K562 (cell line): ENCODE data around the gene TXNRD2. TPM values are rescaled to one million over a fixed set of nuclear protein-coding genes. Genes with fewer than 3 reads are reported as not detected.

Experiments
- HLTF ChIP-seq: fragments of 450-650 bp; IDR thresholded peaks from 2 replicates; pipeline ENCODE4 v1.6.1; 2016
- HMGXB4 ChIP-seq: sonication (generic); formaldehyde crosslinking; IDR thresholded peaks from 2 replicates; pipeline ENCODE4 v1.8.1; 2023; ENCODE audit warnings: mild to moderate bottlenecking, missing genetic modification reagents
- MAFF ChIP-seq: IDR thresholded peaks from 2 replicates; pipeline ENCODE4 v1.6.1; 2012; ENCODE audit warnings: low read length, improper control_type of control experiment
- MBD2 ChIP-seq: sonication (generic); IDR thresholded peaks from 2 replicates; pipeline ENCODE4 v1.6.1; 2016; ENCODE audit warnings: low read depth, borderline replicate concordance
- MTA1 ChIP-seq: fragments of 450-650 bp; IDR thresholded peaks from 2 replicates; pipeline ENCODE4 v1.6.1; 2017; ENCODE audit warnings: borderline replicate concordance
- NFXL1 ChIP-seq: fragments of 450-650 bp; formaldehyde crosslinking; IDR thresholded peaks from 2 replicates; pipeline ENCODE4 v1.4.0; 2021; ENCODE audit warnings: mild to moderate bottlenecking
- PHF8 ChIP-seq: fragments of 200-600 bp; sonication (generic); IDR thresholded peaks from 2 replicates; pipeline ENCODE4 v1.6.1; 2012; ENCODE audit warnings: mixed run types, mild to moderate bottlenecking, inconsistent platforms, low read length, moderate library complexity, borderline replicate concordance
- RBM39 ChIP-seq: fragments of 200-400 bp; formaldehyde crosslinking; optimal IDR thresholded peaks from 2 replicates; pipeline ENCODE3; 2018; ENCODE audit warnings: low read depth, low read length
- RFX7 ChIP-seq: fragments of 250-450 bp; sonication (Bioruptor Pico); IDR thresholded peaks from 2 replicates; pipeline ENCODE4 v1.5.1; 2021; ENCODE audit warnings: mild to moderate bottlenecking
- SMAD3 ChIP-seq: fragments of 450-650 bp; formaldehyde crosslinking; conservative IDR thresholded peaks from 2 replicates; pipeline ENCODE4 v1.4.0; 2020; ENCODE audit warnings: mild to moderate bottlenecking
- STAT5B ChIP-seq: fragments of 250-450 bp; sonication (Bioruptor Pico); IDR thresholded peaks from 2 replicates; pipeline ENCODE4 v1.8.0; 2021; ENCODE audit warnings: mild to moderate bottlenecking, inconsistent platforms
- TAF15 ChIP-seq: fragments of 200-400 bp; formaldehyde crosslinking; IDR thresholded peaks from 2 replicates; pipeline ENCODE4 v1.6.1; 2017; ENCODE audit warnings: mild to moderate bottlenecking, low read depth, low read length, moderate library complexity
- TAF7 ChIP-seq: fragments of 450-650 bp; IDR thresholded peaks from 2 replicates; pipeline ENCODE4 v1.6.1; 2016; ENCODE audit warnings: missing genetic modification characterization, missing compliant biosample characterization
- TRIM25 ChIP-seq: fragments of 450-650 bp; IDR thresholded peaks from 2 replicates; pipeline ENCODE4 v1.7.0; 2016; ENCODE audit warnings: borderline replicate concordance
- USF1 ChIP-seq: sonication (generic); formaldehyde crosslinking; IDR thresholded peaks from 2 replicates; pipeline ENCODE4 v1.9.0; 2022; ENCODE audit warnings: mild to moderate bottlenecking, missing genetic modification reagents
- ZBTB1 ChIP-seq: sonication (generic); formaldehyde crosslinking; IDR thresholded peaks from 2 replicates; pipeline ENCODE4 v1.8.1; 2023; ENCODE audit warnings: missing genetic modification reagents, low read depth, mild to moderate bottlenecking, borderline replicate concordance
- ZNF280A ChIP-seq: fragments of 450-650 bp; IDR thresholded peaks from 2 replicates; pipeline ENCODE4 v1.6.1; 2018; ENCODE audit warnings: mild to moderate bottlenecking, low read depth; ENCODE audit not compliant: partially characterized antibody
- ZNF431 ChIP-seq: sonication (generic); formaldehyde crosslinking; IDR thresholded peaks from 2 replicates; pipeline ENCODE4 v1.8.0; 2022; ENCODE audit warnings: mild to moderate bottlenecking, missing genetic modification reagents
- ZNF436 ChIP-seq: fragments of 250-450, 450-650 bp; sonication (Bioruptor Pico); formaldehyde crosslinking; IDR thresholded peaks from 2 replicates; pipeline ENCODE4 v1.7.0; 2020; ENCODE audit warnings: mild to moderate bottlenecking
- ZNF583 ChIP-seq: fragments of 250-450 bp; sonication (Bioruptor Pico); IDR thresholded peaks from 2 replicates; pipeline ENCODE4 v1.4.0; 2020
- ZNF707 ChIP-seq: fragments of 250-450 bp; sonication (Bioruptor Pico); conservative IDR thresholded peaks from 2 replicates; pipeline ENCODE4 v1.8.0; 2022; ENCODE audit warnings: inconsistent platforms, mild to moderate bottlenecking, moderate library complexity
- ZNF75A ChIP-seq: fragments of 450-650 bp; formaldehyde crosslinking; IDR thresholded peaks from 2 replicates; pipeline ENCODE4 v1.4.0; 2020; ENCODE audit warnings: mild to moderate bottlenecking
- ZNF778 ChIP-seq: fragments of 450-650 bp; formaldehyde crosslinking; IDR thresholded peaks from 2 replicates; pipeline ENCODE4 v1.4.0; 2020; ENCODE audit warnings: mild to moderate bottlenecking, moderate library complexity
- polyA plus RNA-seq, 8 experiments: library from polyadenylated mRNA; depleted of rRNA in 4 of 8; stranded (reverse) in 5 of 8; unstranded in 3 of 8; fragments of >200 nt; fragmentation: Nextera tagmentation in 2 of 8; fragmentation: Illumina TruSeq in 1 of 8; extraction: Ambion mirVana in 2 of 8; extraction: Trizol in 1 of 8; gene quantifications; 2 replicates each; pipeline versions ENCODE4 v1.2.1 to v1.2.3, GENCODE V29; 2011 to 2014; ENCODE audit warnings: inconsistent platforms in 1 of 8, missing spikeins in 1 of 8
- total RNA-seq, 7 experiments: library from RNA; depleted of rRNA in 6 of 7; stranded (reverse); fragments of >200 nt in 6 of 7; fragmentation: Illumina TruSeq in 2 of 7; extraction: Trizol in 2 of 7; gene quantifications; 2 replicates each; pipeline versions ENCODE4 v1.2.1 to v1.2.3, GENCODE V29; 2011 to 2021; ENCODE audit warnings: low replicate concordance in 1 of 7

The TXNRD2 gene
- total and polyA plus RNA-seq, 9 of the 15 experiments (the other 6 are each of a cell fraction or from before 2014, with no cell fraction given): 3.3 to 80.2 (median 49.4) TPM

GRCh38 chr22:19969141-19969928 is 27.7 kb upstream of the TXNRD2 start (continued):
- TF ChIP-seq NFXL1: 0 out of 2 replicates have a peak, but pooled peaks have one; percentile 44
- TF ChIP-seq ZNF583: peak; percentile 51; the same call in 1 of the 2 replicates
- no peak for TF ChIP-seq ZNF707 (CRISPR knock-in tag)
- no peak for TF ChIP-seq RBM39
- TF ChIP-seq ZNF436 (CRISPR knock-in tag): peak; percentile 44; the same call in 1 of the 2 replicates
- TF ChIP-seq TAF15: no peak
- TF ChIP-seq RFX7 (CRISPR knock-in tag): 0 out of 2 replicates have a peak, but pooled peaks have one; percentile 3
- no peak for TF ChIP-seq ZBTB1 (CRISPR knock-in tag)
- TF ChIP-seq STAT5B (CRISPR knock-in tag): no peak
- no peak; the same call in 1 of the 2 replicates for TF ChIP-seq PHF8
- no peak for TF ChIP-seq TAF7 (tag)
- no peak for TF ChIP-seq ZNF431
- TF ChIP-seq MTA1: no peak
- 0 out of 2 replicates have a peak, but pooled peaks have one; percentile 39 for TF ChIP-seq SMAD3
- no peak for TF ChIP-seq HLTF
- TF ChIP-seq ZNF75A: no peak
- no peak for TF ChIP-seq MAFF
- TF ChIP-seq TRIM25: no peak
- no peak for TF ChIP-seq MBD2
- no peak for TF ChIP-seq ZNF280A
- no peak for TF ChIP-seq USF1
- TF ChIP-seq HMGXB4 (CRISPR knock-in tag): peak; percentile 31; the same call in 1 of the 2 replicates
- TF ChIP-seq ZNF778 (CRISPR knock-in tag): no peak
